SKM-1 treated with dmso at 0.1 percent for 144 hours (cell line): ENCODE data around the gene PRIM1.
A peak's percentile ranks its signal among the peaks of the same experiment; 100 is the strongest.
"Not testable (repeated sequence)": the region's sequence is repeated elsewhere in the genome, so short reads cannot be mapped to it uniquely, and the experiment has no call there.

Source experiments
- DNase-seq: peaks from one replicate; lab custom pipeline; 2025; ENCODE audit not compliant: unreplicated experiment; lab: John Stamatoyannopoulos, UW

Gene PRIM1

DNA sequence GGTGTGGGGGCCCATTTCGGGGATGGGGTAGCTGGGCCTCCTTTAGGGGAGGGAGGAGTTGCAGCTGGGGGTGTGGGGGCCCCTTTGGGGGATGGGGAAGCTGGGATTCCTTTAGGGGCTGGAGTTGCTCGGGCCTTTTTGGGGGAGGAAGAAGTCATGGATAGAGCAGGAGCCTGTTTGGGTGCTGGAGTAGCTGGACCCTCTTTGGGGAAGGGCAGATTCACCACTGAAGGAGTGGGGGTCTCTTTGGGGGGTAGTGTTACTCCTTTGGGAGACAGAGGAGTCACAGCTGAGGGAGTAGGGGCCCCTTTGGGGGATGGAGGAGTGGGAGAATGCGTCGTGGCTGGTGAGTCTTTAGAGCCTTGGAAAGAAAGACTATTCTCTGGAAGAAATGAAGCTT is 33.5 kb downstream of the PRIM1 start:
- no peak for DNase-seq

DNA sequence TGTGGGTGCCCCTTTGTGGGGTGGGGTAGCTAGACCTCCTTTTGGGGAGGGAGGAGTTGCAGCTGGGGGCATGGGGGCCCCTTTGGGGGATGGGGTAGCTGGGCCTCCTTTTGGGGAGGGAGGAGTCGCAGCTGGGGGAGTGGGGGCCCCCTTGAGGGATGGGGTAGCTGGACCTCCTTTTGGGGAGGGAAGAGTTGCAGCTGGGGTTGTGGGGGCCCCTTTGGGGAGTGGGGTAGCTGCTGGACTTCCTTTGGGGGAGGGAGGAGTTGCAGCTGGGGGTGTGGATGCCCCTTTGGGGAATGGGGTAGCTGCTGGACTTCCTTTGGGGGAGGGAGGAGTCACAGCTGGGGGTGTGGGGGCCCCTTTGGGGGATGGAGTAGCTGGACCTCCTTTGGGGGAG is 34.0 kb downstream of the PRIM1 start:
- DNase-seq: no peak

DNA sequence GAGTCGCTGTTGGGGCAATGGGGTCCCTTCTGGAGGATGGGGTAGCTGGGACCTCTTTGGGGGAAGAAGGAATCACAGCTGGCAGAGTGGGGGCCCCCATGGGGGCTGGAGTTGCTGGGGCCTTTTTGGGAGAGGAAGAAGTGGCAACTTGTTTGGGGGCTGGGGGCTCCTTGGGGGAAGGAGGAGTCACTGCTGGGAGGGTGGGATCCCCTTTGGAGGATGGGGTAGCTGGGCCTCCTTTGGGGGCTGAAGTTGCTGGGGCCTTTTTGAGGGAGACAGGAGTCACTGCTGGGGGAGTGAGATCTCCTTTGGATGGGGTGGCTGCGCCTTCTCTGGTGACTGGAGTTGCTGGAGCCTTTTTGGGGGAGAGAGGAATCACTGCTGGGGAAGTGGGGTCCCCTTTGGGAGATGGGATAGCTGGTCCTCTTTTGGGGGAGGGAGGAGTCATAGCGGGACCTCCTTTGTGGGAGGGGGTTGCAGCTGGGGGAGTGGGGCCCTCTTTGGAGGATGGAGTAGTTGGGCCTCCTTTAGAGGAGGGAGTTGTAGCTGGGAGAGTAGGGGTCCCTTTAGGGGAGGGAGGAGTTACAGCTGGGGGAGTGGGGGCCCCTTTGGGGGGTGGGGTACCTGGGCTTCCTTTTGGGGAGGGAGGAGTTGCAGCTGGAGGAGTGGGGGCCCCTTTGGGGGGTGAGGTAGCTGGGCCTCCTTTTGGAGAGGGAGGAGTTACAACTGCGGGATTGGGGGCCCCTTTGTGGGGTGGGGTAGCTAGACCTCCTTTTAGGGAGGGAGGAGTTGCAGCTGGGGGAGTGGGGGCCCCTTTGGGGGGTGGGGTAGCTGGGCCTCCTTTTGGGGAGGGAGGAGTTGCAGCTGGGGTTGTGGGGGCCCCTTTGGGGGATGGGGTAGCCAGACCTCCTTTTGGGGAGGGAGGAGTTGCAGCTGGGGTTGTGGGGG is 34.9 kb downstream of the PRIM1 start:
- no peak for DNase-seq

DNA sequence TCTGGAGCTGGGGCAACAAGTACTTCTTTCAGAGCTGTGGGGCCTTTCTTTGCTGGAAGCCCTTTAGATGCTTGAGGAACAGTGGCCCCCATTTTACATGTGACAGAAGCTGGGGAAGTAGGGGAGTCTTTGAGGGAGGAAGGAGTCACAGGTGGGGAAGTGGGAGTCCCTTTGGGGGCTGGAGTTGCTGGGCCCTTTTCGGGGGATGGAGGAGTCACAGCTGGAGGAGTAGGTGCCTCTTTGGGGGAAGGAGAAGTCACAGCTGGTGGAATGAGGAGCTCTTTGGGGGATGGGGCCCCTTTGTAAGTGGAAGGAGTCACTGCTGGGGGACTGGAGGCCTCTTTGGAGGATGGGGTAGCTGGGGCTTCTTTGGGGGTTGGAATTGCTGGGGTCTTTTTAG is 35.7 kb downstream of the PRIM1 start:
- DNase-seq: no peak

DNA sequence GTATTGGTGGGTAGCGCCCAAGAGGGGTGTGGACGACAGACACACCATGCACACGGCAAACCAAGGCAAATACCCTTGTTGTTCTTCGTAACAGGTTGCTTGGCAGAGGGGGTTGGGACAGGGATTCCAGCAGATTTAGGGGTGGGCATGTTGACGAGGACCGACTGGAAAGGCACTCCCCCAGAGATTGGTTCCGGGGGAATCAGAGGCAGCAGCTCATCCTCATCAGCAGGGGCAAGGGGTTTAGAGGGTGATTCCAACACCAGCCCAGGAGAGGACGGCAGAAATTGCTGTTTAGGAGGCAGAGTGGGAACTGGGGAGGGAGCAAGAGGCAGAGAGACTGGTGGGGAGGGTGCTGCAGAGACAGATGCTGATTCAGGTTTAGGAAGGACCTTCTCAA is 36.3 kb downstream of the PRIM1 start:
- no peak for DNase-seq

DNA sequence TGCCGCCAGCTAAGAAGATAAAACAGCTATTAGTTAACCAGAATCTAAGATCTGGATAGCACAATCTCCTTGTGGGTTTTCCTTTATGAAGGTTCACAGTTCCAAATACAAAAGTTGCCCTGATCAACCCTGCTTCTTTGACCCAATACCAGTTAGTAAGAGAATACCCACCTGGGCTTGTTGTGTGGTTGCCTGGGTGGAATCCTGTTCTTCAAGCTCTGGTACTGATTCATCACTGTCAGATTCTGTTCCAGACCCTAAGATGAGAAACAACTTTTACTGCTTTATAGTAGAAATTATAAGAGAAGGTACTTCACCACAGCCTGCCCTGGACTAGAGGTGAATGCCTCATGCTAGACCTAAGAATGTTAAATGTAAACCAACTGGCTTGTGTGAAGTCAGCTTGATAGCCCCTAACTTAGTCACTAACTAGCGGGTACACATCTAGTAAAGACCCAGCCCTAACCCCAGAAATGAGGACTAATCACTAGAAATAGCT is 37.6 kb downstream of the PRIM1 start:
- DNase-seq: no peak

DNA sequence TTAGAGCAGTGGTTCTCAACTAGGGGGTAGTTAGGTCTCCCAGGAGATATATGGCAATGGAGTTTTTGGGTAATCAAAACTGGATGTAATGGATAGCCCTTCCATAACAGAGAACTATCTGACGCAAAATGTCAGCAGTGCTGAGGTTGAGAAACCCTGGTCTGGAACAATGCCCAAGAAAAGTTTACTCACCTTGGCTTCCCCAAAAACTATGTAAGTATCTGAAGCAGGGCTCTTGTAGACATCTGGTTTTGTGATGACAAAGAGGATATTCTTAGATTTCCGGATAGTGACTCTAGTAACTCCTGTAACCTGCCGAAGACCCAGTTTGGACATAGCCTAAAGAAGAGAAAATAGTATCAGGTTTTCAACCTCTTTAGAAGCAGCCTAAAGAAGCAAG is 38.8 kb downstream of the PRIM1 start:
- DNase-seq: no peak

DNA sequence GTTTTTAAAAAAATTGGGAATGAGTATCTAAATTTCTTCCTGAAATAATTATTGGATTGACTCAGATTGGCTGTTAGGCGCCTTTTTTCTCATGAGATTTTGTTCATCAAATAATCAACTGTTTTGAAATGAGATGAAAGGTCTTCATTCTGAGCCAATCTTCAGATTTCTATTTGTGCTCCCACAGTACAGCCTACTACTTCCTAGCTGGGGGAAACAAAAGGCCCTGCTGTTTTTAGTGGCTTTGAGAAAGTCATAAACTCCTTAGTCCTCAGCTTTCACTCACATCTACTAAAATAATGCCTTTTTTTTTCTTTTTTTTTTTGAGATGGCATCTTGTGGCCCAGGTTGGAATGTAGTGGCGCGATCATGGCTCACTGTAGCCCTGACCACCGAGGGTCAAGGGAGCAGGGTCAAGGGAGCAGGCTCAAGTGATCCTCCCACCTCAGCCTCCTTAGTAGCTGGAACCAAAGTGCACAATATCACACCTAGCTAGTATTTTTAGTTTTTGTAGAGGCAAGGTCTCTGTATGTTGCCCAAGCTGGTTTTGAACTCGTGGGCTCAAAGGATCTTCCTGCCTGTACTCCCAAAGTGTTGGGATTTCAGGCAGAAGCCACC is 42.3 kb downstream of the PRIM1 start:
- DNase-seq: no peak

DNA sequence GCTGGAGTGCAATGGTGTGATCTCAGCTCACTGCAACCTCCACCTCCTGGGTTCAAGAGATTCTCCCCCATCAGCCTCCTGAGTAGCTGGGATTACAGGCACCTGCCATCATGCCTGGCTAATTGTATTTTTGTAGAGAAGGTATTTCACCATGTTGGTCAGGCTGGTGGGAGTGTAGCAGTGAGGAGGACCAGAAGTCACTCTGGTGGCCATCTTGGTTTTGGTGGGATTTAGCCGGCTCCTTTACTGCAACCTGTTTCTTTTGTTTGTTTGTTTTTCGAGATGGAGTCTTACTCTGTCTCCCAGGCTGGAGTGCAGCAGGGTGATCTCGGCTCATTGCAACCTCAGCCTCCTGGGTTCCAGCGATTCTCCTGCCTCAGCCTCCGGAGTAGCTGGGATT is 47.6 kb downstream of the PRIM1 start:
- DNase-seq: not testable (repeated sequence)

DNA sequence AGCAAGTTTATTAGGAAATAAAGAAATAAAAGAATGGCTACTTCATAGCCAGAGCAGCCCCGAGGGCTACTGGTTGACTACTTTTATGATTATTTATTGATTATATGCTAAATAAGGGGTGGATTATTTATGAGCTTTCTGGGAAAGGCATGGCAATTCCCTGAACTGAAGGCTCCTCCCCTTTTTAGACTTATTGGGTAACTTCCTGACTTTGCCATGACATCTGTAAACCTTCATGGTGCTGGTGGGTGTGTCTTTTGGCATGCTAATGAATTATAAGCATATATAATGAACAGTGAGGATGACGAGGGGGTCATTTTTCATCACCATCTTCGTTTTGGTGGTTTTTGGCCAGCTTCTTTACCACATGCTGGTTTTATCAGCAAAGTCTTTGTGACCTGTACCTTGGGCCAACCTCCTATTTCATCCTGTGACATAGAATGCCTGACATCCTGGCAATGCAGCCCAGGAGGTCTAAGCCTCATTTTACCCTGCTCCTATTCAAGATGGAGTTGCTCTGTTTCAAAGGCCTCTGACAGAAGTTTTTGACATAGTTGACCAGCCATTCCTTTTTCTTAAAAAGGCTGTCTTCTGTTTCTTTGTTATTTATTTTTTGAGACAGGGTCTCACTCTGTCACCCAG is 53.0 kb downstream of the PRIM1 start:
- peak; percentile 5 for DNase-seq

DNA sequence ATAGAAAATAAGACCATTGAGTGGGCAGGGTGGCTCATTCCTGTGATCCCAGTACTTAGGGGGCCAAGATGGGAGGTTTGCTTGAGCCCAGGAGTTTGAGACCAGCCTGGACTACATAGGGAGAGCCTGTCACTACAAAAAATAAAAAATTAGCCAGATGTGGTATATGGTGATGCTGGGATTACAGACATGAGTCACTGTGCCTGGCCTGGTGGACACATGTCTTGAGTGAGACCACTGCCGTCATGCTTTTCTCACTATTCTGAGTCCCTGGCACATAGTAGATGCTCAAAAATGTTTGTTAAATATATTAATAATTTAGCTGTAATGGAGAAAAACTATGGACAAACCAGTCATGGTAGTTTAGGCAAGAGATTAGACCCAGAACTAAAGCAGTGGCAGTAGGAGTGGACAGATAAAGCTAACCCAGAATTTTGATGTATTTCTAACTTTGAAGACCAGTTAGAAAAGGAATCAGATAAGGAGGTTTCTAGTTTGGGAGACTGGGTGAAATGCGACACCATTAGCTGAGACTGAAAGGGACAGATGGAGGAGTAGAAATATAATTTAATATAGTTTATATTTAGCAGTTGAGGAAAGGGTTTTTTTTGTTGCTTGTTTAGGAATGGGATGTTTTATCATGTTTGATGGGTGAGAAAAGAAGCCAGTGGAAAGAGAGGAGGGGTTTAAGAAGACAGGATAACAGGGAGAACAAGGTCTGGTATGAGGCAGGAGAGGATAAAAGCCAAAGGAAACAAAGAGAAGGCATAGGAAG is 56.6 kb downstream of the PRIM1 start:
- DNase-seq: no peak

DNA sequence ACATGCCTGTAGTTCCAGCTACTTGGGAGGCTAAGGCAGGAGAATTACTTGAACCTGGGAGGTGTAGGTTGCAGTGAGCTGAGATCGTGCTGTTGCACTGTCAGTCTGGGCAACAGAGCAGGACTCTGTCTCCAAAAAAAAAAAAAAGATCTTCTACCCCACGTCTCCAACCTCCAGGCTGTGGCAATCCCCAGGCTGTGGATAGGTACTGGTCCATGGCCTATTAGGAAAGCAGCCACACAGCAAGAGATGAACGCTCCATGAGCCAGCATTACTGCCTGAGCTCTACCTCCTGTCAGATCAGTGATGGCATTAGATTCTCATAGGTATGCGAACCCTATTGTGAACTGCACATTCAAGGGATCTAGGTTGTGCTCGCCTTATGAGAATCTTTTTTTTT is 58.0 kb downstream of the PRIM1 start:
- no peak for DNase-seq

DNA sequence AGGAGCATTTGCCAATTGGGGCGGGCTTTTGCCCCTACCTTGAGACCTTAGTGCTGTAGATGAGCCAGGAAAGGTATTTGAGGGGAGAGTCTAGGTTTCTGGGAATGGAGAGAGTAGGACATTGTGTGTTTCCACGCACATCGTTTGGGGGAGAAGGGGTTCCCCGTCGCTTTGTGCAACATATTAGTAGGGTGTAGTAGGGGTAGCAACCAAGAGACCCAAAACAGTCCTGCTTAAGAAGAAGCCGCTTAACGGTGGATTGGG is 63.3 kb downstream of the PRIM1 start:
- DNase-seq: no peak

DNA sequence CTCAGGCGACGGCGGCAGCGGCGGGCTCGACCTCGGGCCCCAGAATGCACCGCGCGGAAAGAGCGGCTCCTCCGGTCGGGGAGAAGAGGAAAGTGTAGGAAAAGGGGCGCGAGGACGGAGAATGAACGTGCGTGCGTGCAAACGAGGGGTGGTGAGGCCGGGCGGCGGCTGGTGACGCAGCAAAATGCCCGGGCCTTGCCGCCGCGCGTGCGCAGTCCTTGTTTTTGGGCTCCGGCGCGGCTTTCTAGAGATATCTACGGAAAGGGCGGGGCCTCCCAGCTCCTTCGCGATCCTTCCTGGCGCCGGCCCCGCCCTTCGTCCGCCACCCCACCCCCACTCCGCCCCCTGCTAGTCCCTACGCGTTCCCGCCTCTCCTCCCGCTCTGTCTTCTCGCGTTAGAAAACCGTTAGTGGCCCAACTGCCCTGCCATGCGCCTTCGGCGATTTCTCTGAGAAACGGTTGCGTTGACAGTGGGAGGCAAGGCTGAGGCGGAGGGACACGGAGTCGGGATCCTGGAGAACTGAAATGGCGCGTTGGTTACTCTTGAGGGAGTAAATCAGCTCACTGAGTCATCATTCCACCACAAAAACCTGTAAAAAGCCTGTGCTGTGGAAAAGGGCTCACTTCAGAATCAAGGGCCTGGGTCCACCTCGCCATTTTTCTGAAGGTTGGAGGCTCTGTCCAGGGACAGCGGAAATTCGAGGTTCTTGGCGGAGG is 63.8 kb downstream of the PRIM1 start, which contains the start of gene PTGES3:
Gene PTGES3, minus strand, starts transcription at position 156 of the 717 bp plus-strand sequence. CDS start 285 bp downstream, outside the sequence.
- peak; percentile 89 for DNase-seq

DNA sequence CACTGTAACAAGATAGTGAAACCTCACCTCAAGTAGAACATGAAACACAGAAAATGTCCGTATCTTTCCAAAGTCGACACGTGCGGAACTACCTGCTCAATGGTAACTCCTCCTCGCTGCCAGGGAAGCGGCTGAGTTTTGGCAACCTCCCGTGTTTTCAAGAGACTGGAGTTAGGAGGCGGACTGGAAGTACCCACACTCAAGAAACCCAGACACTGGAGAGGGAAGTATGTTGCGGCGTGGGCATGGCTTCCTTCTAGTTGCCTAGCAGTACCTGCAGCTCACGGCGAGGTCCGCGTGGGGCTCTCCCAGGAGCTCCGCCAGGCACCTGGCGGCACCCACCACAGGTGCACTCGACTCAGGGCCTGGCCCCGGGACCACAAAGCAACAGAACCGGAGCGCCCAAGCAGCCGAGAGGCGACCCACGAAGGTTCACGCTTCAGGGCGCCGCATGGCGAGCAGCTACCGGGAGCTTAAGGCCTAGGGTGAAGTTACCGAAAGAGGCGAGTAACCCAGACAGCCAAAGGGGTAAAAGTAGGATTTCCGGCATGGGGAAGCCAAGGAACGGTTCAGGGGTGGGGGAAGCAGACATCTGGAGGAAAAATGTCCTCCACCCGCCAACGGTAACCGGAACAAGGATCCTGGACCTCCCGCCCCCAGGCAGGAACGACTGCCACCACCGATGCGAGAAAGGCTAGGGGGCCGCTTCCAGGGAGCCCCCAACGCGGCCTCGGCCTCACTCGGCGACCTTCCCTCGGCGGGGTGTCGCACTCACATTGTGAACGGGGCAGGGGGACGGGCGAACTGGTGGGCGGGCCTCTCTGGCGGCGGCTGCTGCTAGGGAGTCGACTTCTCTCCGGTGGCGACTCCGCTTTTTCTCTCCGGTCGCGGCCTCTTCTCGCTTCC is 64.6 kb downstream of the PRIM1 start:
- DNase-seq: no peak

DNA sequence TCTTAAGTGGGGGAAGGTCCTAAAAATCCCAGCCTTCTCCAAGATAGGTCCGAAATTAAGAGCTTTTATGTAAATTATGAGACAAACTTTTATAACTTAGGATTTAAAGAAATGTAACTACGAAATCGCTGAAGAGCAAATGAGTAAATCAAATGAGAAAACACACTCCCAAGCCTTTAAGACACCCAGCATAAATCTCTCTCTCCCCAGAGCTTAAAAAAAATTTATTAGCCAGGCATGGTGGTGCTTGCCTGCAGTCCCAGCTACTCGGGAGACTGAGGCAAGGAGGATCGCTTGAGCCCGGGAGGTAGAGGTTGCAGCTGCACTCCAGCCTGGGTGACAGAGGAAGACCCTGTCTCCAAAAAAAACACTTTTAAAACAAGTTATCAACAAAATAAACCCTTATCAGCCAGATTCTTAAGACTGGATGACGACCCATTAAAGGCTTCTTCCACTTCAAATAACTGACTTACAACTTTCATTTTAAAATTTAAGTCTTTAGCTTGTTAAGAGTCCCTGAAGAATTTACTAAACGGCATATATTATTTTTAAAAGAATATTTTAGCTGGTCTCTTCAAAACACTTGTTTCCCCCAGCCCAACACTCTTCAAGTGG is 67.3 kb downstream of the PRIM1 start:
- DNase-seq: no peak

DNA sequence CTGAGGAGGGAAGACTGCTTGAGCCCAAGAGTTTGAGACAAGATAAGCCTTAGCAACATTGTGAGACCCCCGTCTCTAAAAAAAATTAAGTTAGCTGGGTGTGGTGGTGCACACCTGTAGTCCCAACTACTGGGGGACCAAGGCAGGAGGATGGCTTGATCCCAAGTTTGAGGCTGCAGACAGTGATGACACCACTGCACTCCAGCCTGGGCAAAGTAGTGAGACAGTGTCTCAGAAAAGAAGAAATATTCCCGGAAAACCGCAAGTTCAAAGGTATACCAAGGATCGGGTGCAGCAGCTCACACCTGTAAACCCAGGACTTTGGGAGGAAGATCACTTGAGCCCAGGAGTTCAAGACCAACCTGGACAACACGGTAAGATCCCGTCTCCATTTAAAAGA is 69.8 kb downstream of the PRIM1 start:
- no peak for DNase-seq
